ENCODE measurements around the gene EFCAB6. TPM values are rescaled to one million over a fixed set of nuclear protein-coding genes. Genes with fewer than 3 reads are reported as not detected.

Gene EFCAB6
- total and polyA plus RNA-seq, 2 of the 4 experiments (the other 2 are of a cell fraction): 0.44 to 1.1 TPM

- Histone ChIP-seq H4K5ac (ENCODE audit: low read depth, low read length) (no peak overlapping the region), H3K56ac (ENCODE audit: extremely low read depth, insufficient read depth, low read length) (no peak overlapping the region), H3K4me3 (ENCODE audit: insufficient read depth, low read depth, low read length) (no peak overlapping the region), H3K4me2 (ENCODE audit: low read depth, low read length) (no peak overlapping the region), H2AK9ac (replicated peaks; ENCODE audit: low read depth, low read length, poor library complexity) (no peak overlapping the region), H2BK5ac (ENCODE audit: low read depth, low read length, poor library complexity, severe bottlenecking) (no peak overlapping the region), H3K36me3 (ENCODE audit: control insufficient read depth, insufficient read depth, low read length) (no peaks in the 10 kb centered on the region), H3K9me3 (ENCODE audit: control insufficient read depth, insufficient read depth, low read length) (no peaks in the 10 kb centered on the region), H2AFZ (replicated peaks; ENCODE audit: low read length, poor library complexity) (no peak overlapping the region), H2BK20ac (ENCODE audit: low read depth, low read length) (no peak overlapping the region), H4K20me1 (ENCODE audit: insufficient read depth, low read length) (no peaks in the 10 kb centered on the region), H3K9ac (ENCODE audit: low read depth, low read length) (no peak overlapping the region), H3K79me1 (ENCODE audit: low read depth in 1 of 2, low read length in 2 of 2) (no peaks in the 10 kb centered on the region), H3K23ac (ENCODE audit: low read depth, low read length) (no peak overlapping the region), H2AK5ac (ENCODE audit: low read depth, low read length) (no peak overlapping the region), H2BK15ac (ENCODE audit: low read depth, low read length) (no peak overlapping the region), H3K18ac (ENCODE audit: low read depth, low read length) (no peak overlapping the region), H4K91ac (ENCODE audit: insufficient read depth, low read depth, low read length) (no peak overlapping the region), H3K9me1 (ENCODE audit: insufficient read depth, low read length) (no peaks in the 10 kb centered on the region), H2BK120ac (ENCODE audit: low read depth, low read length) (no peak overlapping the region), H3K4ac (ENCODE audit: low read depth, low read length) (no peak overlapping the region), H3K4me1 (ENCODE audit: control insufficient read depth, insufficient read depth, low read length) (no peaks in the 10 kb centered on the region), H3K27ac (ENCODE audit: insufficient read depth, low read length) (no peak overlapping the region), H3K14ac (replicated peaks; ENCODE audit: low read depth, low read length) (no peak overlapping the region), H3K27me3 (ENCODE audit: control insufficient read depth, insufficient read depth, low read length) (peaks cover 3% of the 10 kb centered on the region; the same call in 1 of the 2 replicates), H4K8ac (ENCODE audit: low read depth in 2 of 2, low read length in 2 of 2) (no peak overlapping the region)
- BruUV-seq (replicated peaks): no TSS peak
- TF ChIP-seq RFX5 (IDR thresholded peaks at IDR 0.05; ENCODE audit: low read depth, low read length) (no peak), BHLHE40 (IDR thresholded peaks at IDR 0.05; ENCODE audit: low read depth, low read length) (no peak), MAFK (IDR thresholded peaks at IDR 0.05; ENCODE audit: low read depth, low read length) (no peak), MXI1 (IDR thresholded peaks at IDR 0.05; ENCODE audit: borderline replicate concordance, low read depth, low read length) (no peak), NFE2L2 (IDR thresholded peaks at IDR 0.05; ENCODE audit: low read depth, low read length) (no peak), MAZ (IDR thresholded peaks at IDR 0.05; ENCODE audit: borderline replicate concordance, low read depth, low read length) (no peak), CHD1 (IDR thresholded peaks at IDR 0.05; ENCODE audit: low read depth, low read length) (no peak), RAD21 (IDR thresholded peaks at IDR 0.05; ENCODE audit: low read length) (no peak), RCOR1 (IDR thresholded peaks at IDR 0.05; ENCODE audit: insufficient replicate concordance, low read length) (no peak), POLR2A (IDR thresholded peaks at IDR 0.05; ENCODE audit: low read depth, low read length) (no peak), SMC3 (IDR thresholded peaks at IDR 0.05; ENCODE audit: low read depth, low read length) (no peak)
- TF ChIP-seq, protein P1, sequence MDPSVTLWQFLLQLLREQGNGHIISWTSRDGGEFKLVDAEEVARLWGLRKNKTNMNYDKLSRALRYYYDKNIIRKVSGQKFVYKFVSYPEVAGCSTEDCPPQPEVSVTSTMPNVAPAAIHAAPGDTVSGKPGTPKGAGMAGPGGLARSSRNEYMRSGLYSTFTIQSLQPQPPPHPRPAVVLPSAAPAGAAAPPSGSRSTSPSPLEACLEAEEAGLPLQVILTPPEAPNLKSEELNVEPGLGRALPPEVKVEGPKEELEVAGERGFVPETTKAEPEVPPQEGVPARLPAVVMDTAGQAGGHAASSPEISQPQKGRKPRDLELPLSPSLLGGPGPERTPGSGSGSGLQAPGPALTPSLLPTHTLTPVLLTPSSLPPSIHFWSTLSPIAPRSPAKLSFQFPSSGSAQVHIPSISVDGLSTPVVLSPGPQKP (IDR thresholded peaks at IDR 0.05; ENCODE audit: borderline replicate concordance, low read depth, low read length): no peak
- TF ChIP-seq, protein P2, sequence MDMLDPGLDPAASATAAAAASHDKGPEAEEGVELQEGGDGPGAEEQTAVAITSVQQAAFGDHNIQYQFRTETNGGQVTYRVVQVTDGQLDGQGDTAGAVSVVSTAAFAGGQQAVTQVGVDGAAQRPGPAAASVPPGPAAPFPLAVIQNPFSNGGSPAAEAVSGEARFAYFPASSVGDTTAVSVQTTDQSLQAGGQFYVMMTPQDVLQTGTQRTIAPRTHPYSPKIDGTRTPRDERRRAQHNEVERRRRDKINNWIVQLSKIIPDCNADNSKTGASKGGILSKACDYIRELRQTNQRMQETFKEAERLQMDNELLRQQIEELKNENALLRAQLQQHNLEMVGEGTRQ (IDR thresholded peaks at IDR 0.05; ENCODE audit: low read depth, low read length): no peak
- TF ChIP-seq, protein P3, sequence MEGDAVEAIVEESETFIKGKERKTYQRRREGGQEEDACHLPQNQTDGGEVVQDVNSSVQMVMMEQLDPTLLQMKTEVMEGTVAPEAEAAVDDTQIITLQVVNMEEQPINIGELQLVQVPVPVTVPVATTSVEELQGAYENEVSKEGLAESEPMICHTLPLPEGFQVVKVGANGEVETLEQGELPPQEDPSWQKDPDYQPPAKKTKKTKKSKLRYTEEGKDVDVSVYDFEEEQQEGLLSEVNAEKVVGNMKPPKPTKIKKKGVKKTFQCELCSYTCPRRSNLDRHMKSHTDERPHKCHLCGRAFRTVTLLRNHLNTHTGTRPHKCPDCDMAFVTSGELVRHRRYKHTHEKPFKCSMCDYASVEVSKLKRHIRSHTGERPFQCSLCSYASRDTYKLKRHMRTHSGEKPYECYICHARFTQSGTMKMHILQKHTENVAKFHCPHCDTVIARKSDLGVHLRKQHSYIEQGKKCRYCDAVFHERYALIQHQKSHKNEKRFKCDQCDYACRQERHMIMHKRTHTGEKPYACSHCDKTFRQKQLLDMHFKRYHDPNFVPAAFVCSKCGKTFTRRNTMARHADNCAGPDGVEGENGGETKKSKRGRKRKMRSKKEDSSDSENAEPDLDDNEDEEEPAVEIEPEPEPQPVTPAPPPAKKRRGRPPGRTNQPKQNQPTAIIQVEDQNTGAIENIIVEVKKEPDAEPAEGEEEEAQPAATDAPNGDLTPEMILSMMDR (conservative IDR thresholded peaks at IDR 0.05; ENCODE audit: low read depth, low read length): no peak
- DNase-seq (no peak), ATAC-seq (ENCODE audit: low read depth) (no peak)
- POLR2A ChIA-PET (ENCODE audit: unreplicated experiment): no interaction called here
- no CpG with 5 or more reads among the region's 5 CpGs for WGBS, 2 experiments (ENCODE audit: extremely low coverage in 2 of 2, insufficient read length in 1 of 2)
- in situ Hi-C loops (cut with MboI; ENCODE audit: low sequenced_read_pairs): no loop called here
- intact Hi-C loops (cut with micrococcal nuclease): no loop called here
- dilution Hi-C loops (cut with HindIII; ENCODE audit: low sequenced_read_pairs, unreplicated experiment): no loop called here
- CTCF ChIA-PET: interaction anchor here (0.7 to 1.1 kb wide), 2 partner anchors 14 to 52 kb away, joined by 3 to 4 read pairs; no protein-coding TSS in a partner anchor
Observed at GRCh38 chr22:43802897-43803495, 9.1 kb downstream of the EFCAB6 start.
